Esophagus (tissue), 2 donors: Measurements from ENCODE around the gene ADGRG1. TPM values are rescaled to one million over a fixed set of nuclear protein-coding genes. Genes with fewer than 3 reads are reported as not detected.

Source experiments
- H3K27ac ChIP-seq, 2 donors: one replicate each; pipeline ENCODE4 v1.5.1; 2013; ENCODE audit warnings: low read depth in 2 of 2, mild to moderate bottlenecking in 2 of 2, inconsistent platforms in 1 of 2, low read length in 1 of 2, moderate library complexity in 1 of 2
- H3K27me3 ChIP-seq, 2 donors: one replicate each; pipeline ENCODE4 v1.6.1; 2013; ENCODE audit warnings: low read length in 2 of 2, control low read depth in 1 of 2, mild to moderate bottlenecking in 1 of 2; ENCODE audit not compliant: insufficient read depth in 2 of 2, control insufficient read depth in 1 of 2
- H3K36me3 ChIP-seq, 2 donors: one replicate each; pipeline ENCODE4 v1.6.1; 2013; ENCODE audit warnings: low read length in 1 of 2; ENCODE audit not compliant: control insufficient read depth in 2 of 2, insufficient read depth in 2 of 2
- H3K4me1 ChIP-seq, 2 donors: one replicate each; pipeline ENCODE4 v1.6.1; 2013; ENCODE audit warnings: low read length in 1 of 2; ENCODE audit not compliant: control insufficient read depth in 2 of 2, insufficient read depth in 2 of 2
- H3K4me3 ChIP-seq, 2 donors: one replicate each; pipeline ENCODE4 v1.5.1; 2013; ENCODE audit warnings: low read length in 2 of 2, mild to moderate bottlenecking in 2 of 2, low read depth in 1 of 2, moderate library complexity in 1 of 2
- H3K9me3 ChIP-seq, 2 donors: one replicate each; pipeline ENCODE4 v1.6.1; 2013; ENCODE audit warnings: mild to moderate bottlenecking in 2 of 2, low read depth in 1 of 2, low read length in 1 of 2, moderate library complexity in 1 of 2; ENCODE audit not compliant: control insufficient read depth in 2 of 2, insufficient read depth in 1 of 2
- WGBS, 2 donors: extraction: QIAGEN DNeasy Blood & Tissue Kit; methylation state at CpG; one replicate each; pipeline ENCODE4 v1.1.7; 2013; 5-methylcytosine and 5-hydroxymethylcytosine counted together
- polyA plus RNA-seq, 2 donors: library from polyadenylated mRNA; stranded (reverse); fragments of 200-250 nt; gene quantifications; one replicate each; pipeline ENCODE4 v1.2.3, GENCODE V29; 2013
- donor health status: healthy with polysubstance abuse.
- donor health status: Bipolar disorder and iron deficiency.

ADGRG1 gene
- polyA plus RNA-seq, 2 donors: 30.9 to 31.1 TPM

DNA sequence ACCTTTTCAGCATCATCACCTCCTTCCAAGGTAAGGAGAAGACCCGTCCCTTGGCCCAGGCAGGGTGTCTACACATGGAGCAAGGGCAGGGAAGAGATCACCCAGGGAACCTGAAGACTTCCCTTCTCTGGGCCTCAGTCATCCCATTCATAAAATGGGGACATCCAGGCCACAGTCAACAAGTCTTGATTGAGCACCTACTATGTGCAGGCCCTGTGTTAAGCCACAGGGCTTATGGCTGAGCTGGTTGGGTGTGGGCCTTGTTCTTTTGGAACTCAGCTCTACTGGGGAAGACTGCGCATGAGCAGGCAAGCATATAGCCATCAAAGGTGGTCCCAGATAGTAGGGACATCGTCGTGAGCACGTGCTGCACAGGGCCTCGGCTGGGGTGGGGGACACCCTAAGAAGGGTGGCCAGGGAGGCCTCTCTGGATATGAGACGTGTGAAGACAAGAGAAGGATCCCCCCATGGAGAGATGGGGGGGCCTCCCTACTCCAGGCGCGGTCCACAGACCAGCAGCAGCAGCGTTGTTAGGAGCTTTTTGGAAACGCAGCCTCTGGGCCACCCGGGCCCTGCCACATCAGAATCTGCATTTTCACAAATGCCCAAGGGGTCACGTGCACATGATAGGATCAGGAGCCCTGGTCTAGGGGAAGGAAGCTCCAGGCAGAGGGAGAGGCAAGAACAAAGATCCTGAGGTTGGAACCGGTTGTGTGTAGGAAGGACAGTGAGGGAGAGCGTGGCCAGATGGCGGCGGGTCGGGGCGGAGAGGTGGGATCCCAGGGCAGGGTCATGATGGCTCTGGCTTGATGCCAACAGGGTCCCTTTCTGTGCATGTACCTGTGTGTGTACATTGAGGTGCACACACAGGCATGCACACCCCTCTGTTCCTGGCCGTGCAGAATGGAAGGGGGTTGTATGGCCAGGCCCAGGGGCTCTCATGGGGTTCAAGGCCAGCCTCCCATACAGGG lies 33.8 kb downstream of the ADGRG1 start:
- Histone ChIP-seq H3K4me3 (no peak overlapping the region), H3K27me3 (no peaks in the 10 kb centered on the region), H3K27ac (no peak overlapping the region), H3K36me3 (peaks cover 13 to 52% of the 10 kb centered on the region in 2 donors), H3K9me3 (no peaks in the 10 kb centered on the region), H3K4me1 (no peaks in the 10 kb centered on the region)
- 87 to 91% methylated on average over 20 of the region's 20 CpGs for WGBS, 2 donors

GRCh38 chr16:57663436-57663835 lies 35.0 kb downstream of the ADGRG1 start:
- Histone ChIP-seq H3K27me3 (no peaks in the 10 kb centered on the region), H3K27ac (no peak overlapping the region), H3K9me3 (no peaks in the 10 kb centered on the region), H3K36me3 (peaks cover 9 to 46% of the 10 kb centered on the region in 2 donors), H3K4me1 (no peaks in the 10 kb centered on the region), H3K4me3 (no peak overlapping the region)
- WGBS, 2 donors: 84 to 87% methylated on average over 21 of the region's 21 CpGs

DNA sequence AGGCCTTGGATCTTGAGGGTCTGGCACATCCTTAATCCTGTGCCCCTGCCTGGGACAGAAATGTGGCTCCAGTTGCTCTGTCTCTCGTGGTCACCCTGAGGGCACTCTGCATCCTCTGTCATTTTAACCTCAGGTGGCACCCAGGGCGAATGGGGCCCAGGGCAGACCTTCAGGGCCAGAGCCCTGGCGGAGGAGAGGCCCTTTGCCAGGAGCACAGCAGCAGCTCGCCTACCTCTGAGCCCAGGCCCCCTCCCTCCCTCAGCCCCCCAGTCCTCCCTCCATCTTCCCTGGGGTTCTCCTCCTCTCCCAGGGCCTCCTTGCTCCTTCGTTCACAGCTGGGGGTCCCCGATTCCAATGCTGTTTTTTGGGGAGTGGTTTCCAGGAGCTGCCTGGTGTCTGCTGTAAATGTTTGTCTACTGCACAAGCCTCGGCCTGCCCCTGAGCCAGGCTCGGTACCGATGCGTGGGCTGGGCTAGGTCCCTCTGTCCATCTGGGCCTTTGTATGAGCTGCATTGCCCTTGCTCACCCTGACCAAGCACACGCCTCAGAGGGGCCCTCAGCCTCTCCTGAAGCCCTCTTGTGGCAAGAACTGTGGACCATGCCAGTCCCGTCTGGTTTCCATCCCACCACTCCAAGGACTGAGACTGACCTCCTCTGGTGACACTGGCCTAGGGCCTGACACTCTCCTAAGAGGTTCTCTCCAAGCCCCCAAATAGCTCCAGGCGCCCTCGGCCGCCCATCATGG lies 35.7 kb downstream of the ADGRG1 start:
- H3K4me1 ChIP-seq: no peaks in the 10 kb centered on the region
- no peak overlapping the region for H3K4me3 ChIP-seq
- H3K9me3 ChIP-seq: no peaks in the 10 kb centered on the region
- H3K27me3 ChIP-seq: no peaks in the 10 kb centered on the region
- WGBS, 2 donors: 73 to 83% methylated on average over 15 of the region's 15 CpGs
- peaks cover 8 to 40% of the 10 kb centered on the region in 2 donors for H3K36me3 ChIP-seq
- no peak overlapping the region for H3K27ac ChIP-seq

GRCh38 chr16:57664662-57665025 lies 36.2 kb downstream of the ADGRG1 start:
- WGBS, 2 donors: 82 to 84% methylated on average over 6 of the region's 6 CpGs
- H3K27ac ChIP-seq: no peak overlapping the region
- H3K4me1 ChIP-seq: no peaks in the 10 kb centered on the region
- H3K36me3 ChIP-seq: peaks cover 6 to 34% of the 10 kb centered on the region in 2 donors
- no peaks in the 10 kb centered on the region for H3K9me3 ChIP-seq
- H3K27me3 ChIP-seq: no peaks in the 10 kb centered on the region
- H3K4me3 ChIP-seq: no peak overlapping the region

- Histone ChIP-seq H3K27ac (no peak overlapping the region), H3K4me3 (no peak overlapping the region), H3K9me3 (no peaks in the 10 kb centered on the region), H3K27me3 (no peaks in the 10 kb centered on the region), H3K4me1 (no peaks in the 10 kb centered on the region), H3K36me3 (peaks cover 4 to 28% of the 10 kb centered on the region in 2 donors)
- WGBS, 2 donors: 57 to 89% methylated on average over 3 to 4 of the region's 4 CpGs
These were observed 37.1 kb downstream of the ADGRG1 start for GRCh38 chr16:57665541-57665940.

- 78 to 83% methylated on average over 10 to 11 of the region's 11 CpGs for WGBS, 2 donors
- Histone ChIP-seq H3K27me3 (no peaks in the 10 kb centered on the region), H3K36me3 (peaks cover 0 to 22% of the 10 kb centered on the region in 2 donors), H3K9me3 (no peaks in the 10 kb centered on the region), H3K4me3 (no peak overlapping the region), H3K4me1 (no peaks in the 10 kb centered on the region), H3K27ac (no peak overlapping the region)
These were observed 38.1 kb downstream of the ADGRG1 start for GRCh38 chr16:57666353-57667047.

- Histone ChIP-seq H3K27me3 (no peaks in the 10 kb centered on the region), H3K36me3 (peaks cover 0 to 16% of the 10 kb centered on the region in 2 donors), H3K4me1 (no peaks in the 10 kb centered on the region), H3K27ac (no peak overlapping the region), H3K4me3 (no peak overlapping the region), H3K9me3 (no peaks in the 10 kb centered on the region)
- 68 to 72% methylated on average over 5 of the region's 5 CpGs for WGBS, 2 donors
These were observed 38.7 kb downstream of the ADGRG1 start for GRCh38 chr16:57667048-57667525.

GRCh38 chr16:57667526-57668262 lies 39.3 kb downstream of the ADGRG1 start:
- Histone ChIP-seq H3K27me3 (no peaks in the 10 kb centered on the region), H3K4me1 (no peaks in the 10 kb centered on the region), H3K27ac (no peak overlapping the region), H3K9me3 (no peaks in the 10 kb centered on the region), H3K36me3 (peaks cover 0 to 16% of the 10 kb centered on the region in 2 donors), H3K4me3 (no peak overlapping the region)
- 70 to 71% methylated on average over 17 of the region's 17 CpGs for WGBS, 2 donors

DNA sequence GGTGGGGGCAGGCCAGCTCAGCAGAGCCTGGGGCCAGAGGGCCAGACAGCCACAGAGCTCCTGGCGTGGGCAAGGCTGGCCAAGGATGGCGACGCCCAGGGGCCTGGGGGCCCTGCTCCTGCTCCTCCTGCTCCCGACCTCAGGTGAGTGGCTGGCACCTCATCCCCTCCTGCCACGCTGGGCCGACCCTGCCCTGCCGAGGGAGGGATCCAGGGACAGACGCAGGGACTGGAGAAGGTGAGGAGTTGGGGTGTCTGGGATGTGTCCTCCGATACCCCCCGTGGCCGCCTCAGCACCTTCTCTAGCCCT lies 39.8 kb downstream of the ADGRG1 start, which contains the start of gene ADGRG3:
ADGRG3 (plus strand) TSS at position 44 of the 309 bp plus-strand sequence; CDS start at position 86, 42 bp downstream.
- WGBS, 2 donors: 73 to 88% methylated on average over 8 to 11 of the region's 11 CpGs
- Histone ChIP-seq H3K4me3 (no peak within 1 kb of the TSS), H3K27ac (no peak within 1 kb of the TSS), H3K9me3 (no peaks in the 10 kb centered on the region), H3K27me3 (no peaks in the 10 kb centered on the region), H3K4me1 (no peaks in the 10 kb centered on the region), H3K36me3 (peaks cover 0 to 12% of the 10 kb centered on the region in 2 donors)
